Omental fat pad (tissue), 4 donors: ENCODE measurements around the gene ARHGAP40. TPM values are rescaled to one million over a fixed set of nuclear protein-coding genes. Genes with fewer than 3 reads are reported as not detected.

Source experiments
- ATAC-seq: fragments of 150-250 bp; one replicate; pipeline ENCODE4 v1.9.1; 2016; ENCODE audit warnings: mild to moderate bottlenecking, moderate library complexity; ENCODE audit not compliant: low FRiP score
- DNase-seq: peaks from one replicate; pipeline ENCODE4 v3.0.0-alpha.2; 2019; ENCODE audit warnings: low spot score
- total RNA-seq, 4 donors: library from RNA; depleted of rRNA; stranded (reverse); fragments of >200 nt; gene quantifications; one replicate each; pipeline ENCODE4 v1.1.0, GENCODE V29; 2016
- TF ChIP-seq, protein P1 (sequence below), 3 donors: fragments of 450-650 bp; IDR thresholded peaks; one replicate each; pipeline ENCODE4 v1.5.1; 2016 to 2017; ENCODE audit warnings: antibody characterized with exemption in 3 of 3, mild to moderate bottlenecking in 3 of 3, moderate library complexity in 2 of 3

Gene ARHGAP40
- total RNA-seq, 4 donors from 2014 or later: not detected

DNA sequence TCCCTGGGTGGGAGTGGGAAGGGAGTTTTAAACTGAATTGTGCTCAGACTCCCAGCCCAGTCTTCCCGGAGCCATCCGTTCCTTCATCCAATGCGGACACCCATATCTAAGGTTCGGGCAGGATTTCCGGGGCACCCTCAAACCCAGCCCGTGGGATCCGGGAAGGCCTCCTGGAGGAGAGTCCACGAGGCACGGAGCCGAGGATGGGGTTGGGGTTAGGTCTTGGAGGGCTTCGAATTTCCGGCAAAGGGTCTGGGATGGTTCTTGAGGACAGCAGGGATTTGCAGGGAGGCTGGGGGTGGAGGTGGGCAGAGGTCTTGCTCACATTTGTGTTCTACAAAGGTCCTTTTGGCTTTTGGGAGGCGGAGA is 73.1 kb downstream of the ARHGAP40 start:
- TF ChIP-seq, protein P1, sequence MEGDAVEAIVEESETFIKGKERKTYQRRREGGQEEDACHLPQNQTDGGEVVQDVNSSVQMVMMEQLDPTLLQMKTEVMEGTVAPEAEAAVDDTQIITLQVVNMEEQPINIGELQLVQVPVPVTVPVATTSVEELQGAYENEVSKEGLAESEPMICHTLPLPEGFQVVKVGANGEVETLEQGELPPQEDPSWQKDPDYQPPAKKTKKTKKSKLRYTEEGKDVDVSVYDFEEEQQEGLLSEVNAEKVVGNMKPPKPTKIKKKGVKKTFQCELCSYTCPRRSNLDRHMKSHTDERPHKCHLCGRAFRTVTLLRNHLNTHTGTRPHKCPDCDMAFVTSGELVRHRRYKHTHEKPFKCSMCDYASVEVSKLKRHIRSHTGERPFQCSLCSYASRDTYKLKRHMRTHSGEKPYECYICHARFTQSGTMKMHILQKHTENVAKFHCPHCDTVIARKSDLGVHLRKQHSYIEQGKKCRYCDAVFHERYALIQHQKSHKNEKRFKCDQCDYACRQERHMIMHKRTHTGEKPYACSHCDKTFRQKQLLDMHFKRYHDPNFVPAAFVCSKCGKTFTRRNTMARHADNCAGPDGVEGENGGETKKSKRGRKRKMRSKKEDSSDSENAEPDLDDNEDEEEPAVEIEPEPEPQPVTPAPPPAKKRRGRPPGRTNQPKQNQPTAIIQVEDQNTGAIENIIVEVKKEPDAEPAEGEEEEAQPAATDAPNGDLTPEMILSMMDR (IDR thresholded peaks at IDR 0.05): no peak
- no peak for ATAC-seq
- no peak for DNase-seq

DNA sequence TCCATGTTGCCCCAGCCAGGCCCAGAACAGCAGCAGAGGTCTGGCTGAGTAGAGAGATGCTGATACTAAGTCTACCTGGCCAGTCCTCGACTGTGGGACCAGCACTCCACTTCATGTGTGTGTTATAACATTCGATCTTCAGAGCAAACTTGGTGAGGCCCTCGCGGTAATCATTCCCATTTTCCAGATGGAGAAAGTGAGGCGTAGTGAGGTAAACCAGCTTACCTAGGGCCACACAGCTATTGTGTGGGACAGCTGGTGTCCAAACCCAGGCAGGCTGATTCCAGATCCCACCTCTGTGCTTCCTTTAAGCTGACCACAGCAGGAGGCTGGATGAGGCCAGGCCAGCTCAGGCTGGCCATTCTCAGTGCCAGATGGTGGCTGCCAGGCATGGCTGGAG is 75.0 kb downstream of the ARHGAP40 start:
- TF ChIP-seq, protein P1 (IDR thresholded peaks at IDR 0.05): no peak
- no peak for DNase-seq
- no peak for ATAC-seq

DNA sequence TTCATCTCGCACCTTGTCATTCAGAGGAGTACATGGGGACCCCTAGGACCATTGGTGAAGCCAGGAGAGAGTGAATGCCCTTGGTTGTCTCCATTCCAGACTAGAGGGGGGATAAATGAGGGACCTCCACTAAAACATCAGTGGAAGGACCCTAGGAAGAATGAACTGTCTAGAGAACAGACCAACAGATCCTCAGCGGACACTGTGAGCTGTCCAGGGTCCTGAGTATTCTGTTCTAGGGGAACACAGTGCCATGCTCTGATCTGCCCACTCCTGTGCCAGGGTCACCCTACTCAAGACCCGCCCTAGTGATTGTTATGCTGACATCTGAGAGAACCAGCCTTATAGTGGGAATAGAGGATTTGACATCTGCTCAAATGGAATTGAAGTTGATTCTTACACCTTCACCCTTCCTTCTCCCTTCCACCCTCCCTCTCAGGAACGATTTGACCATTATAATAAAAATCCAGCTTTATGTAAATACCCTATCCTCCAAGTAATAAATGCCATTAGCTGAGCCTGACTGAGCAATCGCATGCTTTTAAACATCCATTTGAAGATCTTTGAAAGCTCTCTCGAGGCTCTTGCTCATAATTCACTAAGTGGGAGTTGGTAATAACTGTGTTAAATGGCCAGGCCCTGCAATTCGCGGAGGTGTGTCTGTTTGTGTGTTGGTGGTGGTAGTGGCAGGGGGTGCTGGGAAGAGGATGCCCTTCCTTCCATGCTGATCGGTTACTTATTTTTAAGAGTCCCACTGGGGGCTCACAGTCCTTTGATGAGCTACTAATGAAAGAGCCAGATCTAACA is 79.1 kb downstream of the ARHGAP40 start:
- TF ChIP-seq, protein P1 (IDR thresholded peaks at IDR 0.05): no peak

DNA sequence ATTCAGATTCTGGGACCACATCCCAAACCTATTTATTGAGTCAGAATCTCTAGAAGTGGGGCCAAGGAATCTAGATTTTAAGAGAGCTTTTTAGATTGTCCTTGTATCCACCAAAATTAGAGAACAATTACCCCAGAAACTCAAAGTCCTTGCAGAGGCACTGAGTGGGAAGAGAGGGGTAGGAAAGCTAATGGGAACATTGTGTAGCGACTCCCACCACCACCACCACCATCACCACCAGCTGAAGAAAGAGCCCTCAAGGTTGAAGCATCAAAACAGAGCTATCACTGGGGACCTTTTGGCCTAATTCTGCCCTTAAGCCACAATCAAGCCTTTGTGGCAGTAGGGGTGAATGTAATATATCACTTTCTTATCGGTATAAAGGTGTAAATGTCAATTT is 83.7 kb downstream of the ARHGAP40 start:
- ATAC-seq: no peak
- TF ChIP-seq, protein P1 (IDR thresholded peaks at IDR 0.05): no peak
- DNase-seq: no peak

More for the DNA sequence above, 79.1 kb downstream of the ARHGAP40 start:
- no peak for DNase-seq
- no peak for ATAC-seq

DNA sequence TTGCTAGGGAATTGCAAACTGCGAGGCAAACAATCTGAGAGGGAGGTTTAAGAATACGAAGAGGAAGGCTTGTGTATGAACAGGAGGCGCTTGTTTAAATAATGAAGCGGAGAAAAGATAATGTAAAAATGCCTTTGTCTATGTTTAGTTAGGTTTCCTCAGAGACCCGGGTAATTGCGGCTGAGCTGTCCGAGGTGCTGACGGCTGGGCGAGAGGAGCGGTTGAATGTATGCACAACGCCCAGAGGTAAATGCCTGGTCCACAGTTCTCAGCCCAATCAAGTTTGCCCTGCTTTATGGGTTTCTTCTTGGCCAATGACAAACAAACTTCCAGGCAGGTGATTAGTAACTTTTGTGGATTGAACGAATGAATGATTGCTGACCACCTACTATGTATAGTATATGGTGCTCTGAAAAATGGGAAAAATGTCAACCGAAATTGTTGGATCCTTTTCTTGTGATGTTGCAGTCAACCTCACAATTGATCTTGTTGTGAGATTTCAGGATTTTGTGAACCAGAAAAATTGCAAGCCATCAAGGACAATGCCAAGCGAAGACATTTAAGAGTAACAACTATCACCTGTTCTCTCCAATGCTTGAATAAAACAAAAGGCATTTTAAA is 84.4 kb downstream of the ARHGAP40 start:
- no peak for ATAC-seq
- TF ChIP-seq, protein P1 (IDR thresholded peaks at IDR 0.05): no peak
- DNase-seq: no peak

DNA sequence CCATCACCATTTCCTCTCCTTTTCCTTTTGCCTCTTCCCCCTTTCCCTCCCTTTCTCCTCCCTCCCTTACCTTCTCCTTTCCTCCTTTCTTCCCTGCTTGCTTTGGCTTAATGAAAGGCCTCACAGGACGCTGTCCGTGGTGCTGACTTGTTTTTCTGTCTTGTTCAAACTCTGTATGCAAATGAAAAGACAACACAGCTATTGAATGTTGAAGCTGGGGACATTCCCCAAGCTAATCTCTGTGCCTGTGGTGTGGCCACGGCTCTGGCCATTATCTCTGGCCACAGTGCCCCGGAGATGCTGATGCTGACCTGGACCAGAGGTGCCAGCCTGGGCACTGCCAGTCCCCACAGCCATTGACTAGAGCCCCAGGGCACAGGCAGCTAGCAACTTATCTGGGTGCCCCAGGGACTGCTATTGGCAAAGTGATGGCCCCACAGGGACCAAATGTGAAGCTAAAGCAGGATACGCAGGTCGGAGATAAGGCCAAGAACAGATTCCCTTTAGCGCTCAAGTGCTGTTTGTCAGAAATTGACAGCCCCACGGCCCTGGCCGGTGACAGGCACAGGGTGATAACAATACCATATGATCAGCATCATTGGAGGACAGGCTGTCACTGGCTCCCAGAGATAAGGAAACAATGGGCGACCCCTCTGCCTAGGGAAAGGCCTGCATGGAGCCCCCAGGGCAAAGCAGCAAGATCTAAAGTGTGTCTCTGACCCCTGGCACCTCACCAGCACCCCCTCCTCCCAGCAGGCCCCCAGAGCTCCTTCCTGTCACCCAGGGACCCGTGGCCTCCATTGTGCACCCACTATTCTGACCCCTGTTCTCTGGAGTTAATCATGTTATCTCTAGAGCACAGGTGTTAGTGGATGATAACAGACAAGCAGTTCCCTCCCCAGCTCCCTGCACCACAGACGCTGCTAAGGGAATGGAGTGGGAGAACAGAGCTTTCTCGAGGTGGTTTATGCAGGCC is 91.1 kb downstream of the ARHGAP40 start:
- ATAC-seq (no peak), DNase-seq (no peak)
- TF ChIP-seq, protein P1 (IDR thresholded peaks at IDR 0.05): no peak
